Activated CD4-positive, alpha-beta T cell treated with anti-CD3 and anti-CD28 coated beads, Interleukin-2, amount 10 ng/mL, durations not matched to agents 7 days and 5 days (primary cell): ENCODE results near the gene FILIP1. TPM values are rescaled to one million over a fixed set of nuclear protein-coding genes. Genes with fewer than 3 reads are reported as not detected.

ENCODE experiments used
- CTCF ChIA-PET: fragments of 350-600 bp; sonication (Branson Sonifier 250); formaldehyde crosslinking; loops from one replicate; lab custom pipeline; 2021; ENCODE audit warnings: antibody characterized with exemption; lab: Charles Lee
- POLR2A ChIA-PET: fragments of 350-600 bp; sonication (Branson Sonifier 250); formaldehyde crosslinking; loops from one replicate; lab custom pipeline; 2021; ENCODE audit warnings: antibody characterized with exemption; lab: Charles Lee
- DNase-seq: peaks from one replicate; pipeline ENCODE4 v3.0.0-alpha.2; 2020
- H3K27ac Mint-ChIP-seq: one replicate; pipeline ENCODE4 v1.8.0; 2021; ENCODE audit warnings: mild to moderate bottlenecking, moderate library complexity, mixed read lengths
- H3K27me3 Mint-ChIP-seq: one replicate; pipeline ENCODE4 v1.8.0; 2021; ENCODE audit warnings: mixed read lengths
- H3K36me3 Mint-ChIP-seq: one replicate; pipeline ENCODE4 v1.8.0; 2021; ENCODE audit warnings: low read depth, mixed read lengths
- H3K4me1 Mint-ChIP-seq: one replicate; pipeline ENCODE4 v1.8.0; 2021; ENCODE audit warnings: mixed read lengths
- H3K4me3 Mint-ChIP-seq: one replicate; pipeline ENCODE4 v1.8.0; 2021; ENCODE audit warnings: mild to moderate bottlenecking, moderate library complexity, mixed read lengths
- H3K9me3 Mint-ChIP-seq: one replicate; pipeline ENCODE4 v1.8.0; 2021; ENCODE audit warnings: mixed read lengths
- total RNA-seq, 2 experiments: library from RNA; stranded (reverse); gene quantifications; one replicate each; pipeline ENCODE4 v1.2.3, GENCODE V29; 2021

Gene FILIP1, protein sequence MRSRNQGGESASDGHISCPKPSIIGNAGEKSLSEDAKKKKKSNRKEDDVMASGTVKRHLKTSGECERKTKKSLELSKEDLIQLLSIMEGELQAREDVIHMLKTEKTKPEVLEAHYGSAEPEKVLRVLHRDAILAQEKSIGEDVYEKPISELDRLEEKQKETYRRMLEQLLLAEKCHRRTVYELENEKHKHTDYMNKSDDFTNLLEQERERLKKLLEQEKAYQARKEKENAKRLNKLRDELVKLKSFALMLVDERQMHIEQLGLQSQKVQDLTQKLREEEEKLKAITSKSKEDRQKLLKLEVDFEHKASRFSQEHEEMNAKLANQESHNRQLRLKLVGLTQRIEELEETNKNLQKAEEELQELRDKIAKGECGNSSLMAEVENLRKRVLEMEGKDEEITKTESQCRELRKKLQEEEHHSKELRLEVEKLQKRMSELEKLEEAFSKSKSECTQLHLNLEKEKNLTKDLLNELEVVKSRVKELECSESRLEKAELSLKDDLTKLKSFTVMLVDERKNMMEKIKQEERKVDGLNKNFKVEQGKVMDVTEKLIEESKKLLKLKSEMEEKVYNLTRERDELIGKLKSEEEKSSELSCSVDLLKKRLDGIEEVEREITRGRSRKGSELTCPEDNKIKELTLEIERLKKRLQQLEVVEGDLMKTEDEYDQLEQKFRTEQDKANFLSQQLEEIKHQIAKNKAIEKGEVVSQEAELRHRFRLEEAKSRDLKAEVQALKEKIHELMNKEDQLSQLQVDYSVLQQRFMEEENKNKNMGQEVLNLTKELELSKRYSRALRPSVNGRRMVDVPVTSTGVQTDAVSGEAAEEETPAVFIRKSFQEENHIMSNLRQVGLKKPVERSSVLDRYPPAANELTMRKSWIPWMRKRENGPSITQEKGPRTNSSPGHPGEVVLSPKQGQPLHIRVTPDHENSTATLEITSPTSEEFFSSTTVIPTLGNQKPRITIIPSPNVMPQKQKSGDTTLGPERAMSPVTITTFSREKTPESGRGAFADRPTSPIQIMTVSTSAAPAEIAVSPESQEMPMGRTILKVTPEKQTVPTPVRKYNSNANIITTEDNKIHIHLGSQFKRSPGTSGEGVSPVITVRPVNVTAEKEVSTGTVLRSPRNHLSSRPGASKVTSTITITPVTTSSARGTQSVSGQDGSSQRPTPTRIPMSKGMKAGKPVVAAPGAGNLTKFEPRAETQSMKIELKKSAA (N-terminal part only)
- under 1 TPM in 1 of 2 experiments, not detected in 1; 0.04 TPM for total RNA-seq

DNA sequence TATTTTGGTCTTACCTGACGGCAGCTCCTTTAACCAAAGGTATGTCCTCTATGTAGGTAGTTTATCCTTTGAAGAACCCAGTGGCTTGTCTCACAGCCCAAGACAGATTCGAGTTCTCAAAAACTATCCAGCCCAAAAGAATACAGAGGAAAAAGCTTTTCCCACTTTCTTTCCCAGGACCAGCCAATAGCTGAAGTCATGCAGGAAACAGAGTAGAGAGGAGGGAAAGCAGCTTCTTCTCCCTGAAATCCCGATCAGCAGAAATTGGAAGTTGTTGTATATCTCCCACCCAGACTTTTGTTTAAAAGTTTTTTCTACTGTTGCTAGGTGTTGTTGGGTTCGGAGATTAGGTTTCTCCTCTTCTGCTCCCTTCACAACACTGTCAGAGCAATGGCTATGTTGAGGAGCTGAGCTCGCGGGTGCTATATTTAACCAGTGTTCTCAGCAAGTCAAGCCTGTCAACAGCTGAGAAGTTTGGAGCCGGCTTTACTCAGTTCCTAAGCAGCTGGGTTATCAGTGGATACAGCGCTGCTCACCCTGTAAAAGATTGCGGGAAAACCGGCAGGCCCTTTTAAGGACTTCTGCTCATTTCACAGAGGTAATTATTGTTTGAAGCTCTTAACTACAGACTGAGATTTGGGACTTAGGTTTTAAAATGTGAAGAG, at the start of gene FILIP1:
TSS of gene FILIP1 (minus strand) at position 401 of the 665 bp plus-strand sequence. CDS start 78,828 bp downstream, outside the sequence.
- DNase-seq, result no peak
- Mint-ChIP-seq H3K4me3 (no peak within 1 kb of the TSS), H3K36me3 (no peaks in the 10 kb centered on the region), H3K4me1 (peaks cover 10% of the 10 kb centered on the region), H3K27me3 (peaks cover 47% of the 10 kb centered on the region), H3K9me3 (no peaks in the 10 kb centered on the region), H3K27ac (no peak within 1 kb of the TSS)
- POLR2A ChIA-PET, result no interaction called here
- CTCF ChIA-PET, result no interaction called here

DNA sequence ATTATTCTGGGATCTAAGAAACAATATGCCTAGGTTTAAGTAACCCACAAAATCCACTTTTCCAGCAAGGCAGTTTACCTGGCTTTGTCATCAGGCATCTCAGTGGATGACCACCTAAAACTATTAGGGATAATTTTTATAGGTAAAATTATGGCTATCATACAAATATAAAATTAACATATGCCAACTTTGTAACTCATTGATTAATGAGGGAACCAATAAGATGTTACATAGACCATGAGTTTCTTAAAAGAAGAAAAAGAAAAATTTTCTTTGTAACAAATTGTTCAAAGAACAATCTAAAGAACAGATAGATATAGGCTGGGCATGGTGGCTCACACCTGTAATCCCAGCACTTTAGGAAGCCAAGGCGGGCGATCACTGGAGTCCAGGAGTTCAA, 49.7 kb upstream of the FILIP1 start:
- no peak overlapping the region for H3K4me3 Mint-ChIP-seq
- no peaks in the 10 kb centered on the region for H3K4me1 Mint-ChIP-seq
- H3K36me3 Mint-ChIP-seq, result no peaks in the 10 kb centered on the region
- no peak for DNase-seq
- CTCF ChIA-PET, result no interaction called here
- H3K27me3 Mint-ChIP-seq, result peaks cover 20% of the 10 kb centered on the region
- no peak overlapping the region for H3K27ac Mint-ChIP-seq
- no peaks in the 10 kb centered on the region for H3K9me3 Mint-ChIP-seq
- POLR2A ChIA-PET, result no interaction called here

DNA sequence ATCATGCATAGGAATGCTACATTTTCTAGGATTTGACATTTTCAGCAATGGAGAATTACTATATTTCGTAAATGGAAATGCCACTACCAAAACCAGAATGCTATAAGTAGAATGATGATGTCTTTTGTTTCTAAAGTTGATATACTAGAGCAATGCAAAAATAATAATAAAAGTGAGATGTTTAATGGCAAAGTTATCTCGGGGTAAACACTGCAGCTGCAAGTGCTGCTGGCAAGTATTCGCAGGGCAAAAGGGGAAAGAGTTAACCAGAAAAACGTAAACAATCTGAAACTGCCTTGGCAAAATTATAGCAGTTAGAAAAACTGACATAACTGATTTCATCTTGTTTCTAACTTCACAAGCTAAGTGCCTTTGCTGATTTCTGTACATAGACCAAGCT, 45.5 kb upstream of the FILIP1 start:
- no peak overlapping the region for H3K4me3 Mint-ChIP-seq
- no peak overlapping the region for H3K27ac Mint-ChIP-seq
- no peak for DNase-seq
- no peaks in the 10 kb centered on the region for H3K4me1 Mint-ChIP-seq
- CTCF ChIA-PET, result no interaction called here
- no peaks in the 10 kb centered on the region for H3K36me3 Mint-ChIP-seq
- POLR2A ChIA-PET, result no interaction called here
- H3K9me3 Mint-ChIP-seq, result no peaks in the 10 kb centered on the region
- H3K27me3 Mint-ChIP-seq, result peaks cover 30% of the 10 kb centered on the region

DNA sequence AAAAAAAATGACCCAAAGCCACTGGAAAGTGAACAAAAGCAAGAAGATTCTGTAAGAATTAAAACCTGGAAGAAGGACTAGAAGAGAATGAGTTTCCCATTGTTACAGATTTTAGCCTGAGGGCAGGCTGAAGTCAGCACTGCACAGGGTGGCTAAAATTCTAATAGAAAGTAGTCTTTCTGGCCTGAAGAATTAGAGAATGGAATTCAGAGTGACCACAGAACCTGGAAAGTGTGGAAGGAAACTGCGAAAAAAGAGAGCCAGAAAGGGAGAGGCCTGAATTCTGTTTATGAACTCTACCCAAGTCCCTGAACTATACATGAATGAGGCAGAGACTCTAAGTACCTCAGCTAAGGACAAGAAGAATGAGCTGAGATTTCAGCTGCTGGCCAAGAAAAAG, 38.9 kb upstream of the FILIP1 start:
- DNase-seq, result no peak
- Mint-ChIP-seq H3K27ac (no peak overlapping the region), H3K4me3 (no peak overlapping the region), H3K27me3 (peaks cover 29% of the 10 kb centered on the region), H3K36me3 (no peaks in the 10 kb centered on the region), H3K4me1 (no peaks in the 10 kb centered on the region), H3K9me3 (no peaks in the 10 kb centered on the region)
- ChIA-PET CTCF (no interaction called here), POLR2A (no interaction called here)

DNA sequence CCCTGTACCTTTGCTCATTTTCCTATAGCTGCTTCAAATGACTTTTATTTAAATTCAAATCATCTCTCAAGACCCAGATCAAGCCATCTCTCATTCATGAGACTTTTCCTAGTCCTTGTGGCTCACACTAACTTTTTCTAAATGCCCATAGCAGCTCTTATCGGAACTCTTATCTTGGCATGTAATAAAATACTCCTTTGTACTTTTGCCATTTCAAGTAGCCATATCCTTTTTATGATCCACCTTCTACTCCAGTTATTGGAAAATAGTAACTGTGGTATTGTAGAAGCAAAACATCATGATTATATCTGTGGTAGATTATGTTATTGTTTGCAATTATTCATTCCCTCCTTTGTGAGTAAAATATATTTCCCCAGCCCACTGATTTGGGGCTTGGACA, 37.6 kb upstream of the FILIP1 start:
- H3K4me1 Mint-ChIP-seq, result no peaks in the 10 kb centered on the region
- H3K4me3 Mint-ChIP-seq, result no peak overlapping the region
- no peaks in the 10 kb centered on the region for H3K36me3 Mint-ChIP-seq
- ChIA-PET CTCF (no interaction called here), POLR2A (no interaction called here)
- no peak overlapping the region for H3K27ac Mint-ChIP-seq
- H3K9me3 Mint-ChIP-seq, result no peaks in the 10 kb centered on the region
- DNase-seq, result no peak
- H3K27me3 Mint-ChIP-seq, result peaks cover 29% of the 10 kb centered on the region

DNA sequence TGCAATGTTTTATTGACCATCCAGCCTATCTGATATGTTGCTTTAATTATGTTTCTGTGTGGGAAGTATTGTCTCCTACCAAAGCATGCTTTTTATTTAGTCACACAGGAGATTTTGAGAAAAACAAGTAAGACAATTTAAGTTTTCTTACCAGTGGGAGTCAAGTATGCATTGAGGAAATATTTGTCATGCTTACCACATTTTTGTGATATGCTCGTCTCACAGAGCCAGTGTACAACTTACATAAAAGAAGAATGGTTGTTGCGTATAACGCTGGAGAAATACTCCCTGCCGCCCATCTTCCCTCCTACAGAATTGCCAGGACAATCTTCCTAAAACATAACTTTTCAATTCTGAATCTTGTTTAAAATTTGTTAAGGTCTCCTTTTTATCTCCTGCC, 37.1 kb upstream of the FILIP1 start:
- POLR2A ChIA-PET, result no interaction called here
- no peak overlapping the region for H3K4me3 Mint-ChIP-seq
- DNase-seq, result no peak
- peaks cover 29% of the 10 kb centered on the region for H3K27me3 Mint-ChIP-seq
- no peaks in the 10 kb centered on the region for H3K36me3 Mint-ChIP-seq
- H3K27ac Mint-ChIP-seq, result no peak overlapping the region
- H3K4me1 Mint-ChIP-seq, result no peaks in the 10 kb centered on the region
- no peaks in the 10 kb centered on the region for H3K9me3 Mint-ChIP-seq
- CTCF ChIA-PET, result no interaction called here

DNA sequence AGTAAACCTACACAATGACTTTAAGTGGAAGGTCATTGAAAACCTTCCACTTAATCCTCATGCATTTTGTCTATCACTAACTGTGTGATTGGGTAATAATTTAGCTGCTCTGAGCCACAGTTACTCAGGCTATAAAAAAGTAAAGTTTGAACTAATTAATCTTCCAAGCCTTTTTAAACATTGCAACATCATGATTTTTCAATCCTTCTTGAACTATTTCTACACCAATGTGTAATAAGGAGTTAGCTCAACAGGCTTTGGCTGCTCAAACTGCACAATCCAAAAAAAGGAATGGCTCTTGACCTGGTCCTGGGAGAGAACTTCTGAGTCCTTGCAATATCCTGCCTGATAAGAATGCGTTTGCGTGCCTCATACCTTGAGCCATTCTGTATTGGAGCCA, 34.8 kb upstream of the FILIP1 start:
- no peaks in the 10 kb centered on the region for H3K4me1 Mint-ChIP-seq
- no peak overlapping the region for H3K4me3 Mint-ChIP-seq
- no peaks in the 10 kb centered on the region for H3K9me3 Mint-ChIP-seq
- no peak overlapping the region for H3K27ac Mint-ChIP-seq
- no peaks in the 10 kb centered on the region for H3K36me3 Mint-ChIP-seq
- H3K27me3 Mint-ChIP-seq, result peaks cover 34% of the 10 kb centered on the region
- CTCF ChIA-PET, result interaction anchor here (0.6 kb wide), 1 partner anchor 181 kb away, joined by 4 read pairs; no protein-coding TSS in a partner anchor
- POLR2A ChIA-PET, result no interaction called here
- DNase-seq, result no peak

DNA sequence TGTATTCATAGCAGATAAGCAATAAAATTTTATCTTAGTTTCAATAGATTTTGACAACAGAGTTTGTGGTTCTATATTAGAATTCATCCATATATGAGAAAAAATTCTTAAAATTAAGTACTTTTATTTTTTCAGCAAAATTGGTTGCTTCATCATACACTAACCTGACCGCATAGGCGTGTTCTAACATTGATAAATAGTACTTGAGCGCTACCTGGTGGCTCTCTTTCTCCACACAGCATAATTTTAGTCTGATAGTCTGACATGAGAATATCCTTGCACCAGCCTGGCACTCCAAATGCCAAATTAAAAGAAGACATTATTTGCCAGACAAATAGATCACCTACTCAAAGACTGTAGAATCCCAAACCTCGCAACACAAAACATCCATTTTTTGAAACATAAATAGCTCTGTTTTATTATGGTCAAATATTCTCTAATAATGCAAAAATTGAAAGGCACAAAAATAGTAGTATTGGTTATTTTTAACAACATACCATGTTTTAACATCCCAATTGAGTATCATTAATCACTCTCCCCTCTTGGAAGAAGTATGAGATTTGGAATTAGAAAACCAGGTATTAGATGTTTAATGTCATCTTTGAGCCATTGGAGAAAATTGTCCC, 33.0 kb upstream of the FILIP1 start:
- DNase-seq, result peak; percentile 70
- POLR2A ChIA-PET, result no interaction called here
- CTCF ChIA-PET, result interaction anchor here (0.6 kb wide), 1 partner anchor 313 kb away, joined by 4 read pairs; no protein-coding TSS in a partner anchor
- Mint-ChIP-seq H3K36me3 (no peaks in the 10 kb centered on the region), H3K4me3 (no peak overlapping the region), H3K27ac (no peak overlapping the region), H3K27me3 (peaks cover 32% of the 10 kb centered on the region), H3K4me1 (no peaks in the 10 kb centered on the region), H3K9me3 (no peaks in the 10 kb centered on the region)

DNA sequence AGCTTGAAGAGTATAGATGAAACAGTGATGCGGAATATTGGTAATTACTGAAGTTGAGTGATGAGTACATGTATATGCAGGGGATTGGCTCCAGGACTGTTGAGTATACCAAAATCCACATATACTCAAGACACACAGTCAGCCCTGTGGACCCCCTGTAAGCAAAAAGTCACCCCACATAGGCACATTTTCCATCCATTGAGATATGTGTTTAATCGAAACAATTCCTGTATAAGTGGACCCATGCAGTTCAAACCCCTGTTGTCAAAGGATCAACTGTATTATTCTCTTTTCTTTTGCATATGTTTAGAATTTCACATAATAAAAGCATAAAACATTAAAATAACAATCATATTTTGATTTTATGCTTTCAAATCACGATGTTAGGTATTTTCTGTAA, 32.1 kb upstream of the FILIP1 start:
- ChIA-PET CTCF (no interaction called here), POLR2A (no interaction called here)
- H3K36me3 Mint-ChIP-seq, result no peaks in the 10 kb centered on the region
- DNase-seq, result no peak
- H3K27ac Mint-ChIP-seq, result no peak overlapping the region
- H3K9me3 Mint-ChIP-seq, result no peaks in the 10 kb centered on the region
- peaks cover 26% of the 10 kb centered on the region for H3K27me3 Mint-ChIP-seq
- no peak overlapping the region for H3K4me3 Mint-ChIP-seq
- no peaks in the 10 kb centered on the region for H3K4me1 Mint-ChIP-seq

DNA sequence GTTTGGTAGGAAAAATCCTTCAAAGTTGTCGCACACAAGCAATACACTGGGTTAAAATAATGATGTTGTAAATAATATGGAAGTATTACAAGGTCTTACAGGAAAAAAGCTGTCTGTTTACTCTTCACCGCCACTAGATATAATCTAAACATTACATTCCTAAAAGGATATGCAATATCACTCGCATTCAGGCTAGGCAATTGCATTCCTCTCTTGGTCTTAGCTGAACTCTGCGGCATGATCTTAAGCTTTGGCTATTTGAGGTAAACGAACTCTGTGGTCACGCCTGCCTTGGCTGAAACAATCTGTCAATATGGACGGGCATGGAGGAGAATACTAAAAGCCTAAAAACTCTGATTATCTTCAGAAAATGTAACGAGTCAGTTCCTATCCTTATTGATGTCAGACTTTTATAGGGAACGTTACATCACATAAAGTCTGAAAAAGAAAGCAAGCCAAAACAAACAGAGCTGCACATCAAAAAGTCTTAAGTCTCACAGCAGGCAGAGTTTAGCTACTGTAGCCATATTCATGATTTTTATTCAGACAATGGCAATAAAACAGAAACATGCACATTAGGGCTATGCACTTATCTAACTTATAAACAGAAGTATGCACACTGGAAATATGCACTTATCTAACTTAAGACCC, 30.8 kb upstream of the FILIP1 start:
- no peak for DNase-seq
- POLR2A ChIA-PET, result no interaction called here
- no peak overlapping the region for H3K4me3 Mint-ChIP-seq
- H3K9me3 Mint-ChIP-seq, result no peaks in the 10 kb centered on the region
- H3K27me3 Mint-ChIP-seq, result peaks cover 24% of the 10 kb centered on the region
- H3K27ac Mint-ChIP-seq, result no peak overlapping the region
- no peaks in the 10 kb centered on the region for H3K36me3 Mint-ChIP-seq
- CTCF ChIA-PET, result interaction anchor here (0.7 kb wide), 1 partner anchor 14 kb away, joined by 3 read pairs; no protein-coding TSS in a partner anchor
- H3K4me1 Mint-ChIP-seq, result no peaks in the 10 kb centered on the region

DNA sequence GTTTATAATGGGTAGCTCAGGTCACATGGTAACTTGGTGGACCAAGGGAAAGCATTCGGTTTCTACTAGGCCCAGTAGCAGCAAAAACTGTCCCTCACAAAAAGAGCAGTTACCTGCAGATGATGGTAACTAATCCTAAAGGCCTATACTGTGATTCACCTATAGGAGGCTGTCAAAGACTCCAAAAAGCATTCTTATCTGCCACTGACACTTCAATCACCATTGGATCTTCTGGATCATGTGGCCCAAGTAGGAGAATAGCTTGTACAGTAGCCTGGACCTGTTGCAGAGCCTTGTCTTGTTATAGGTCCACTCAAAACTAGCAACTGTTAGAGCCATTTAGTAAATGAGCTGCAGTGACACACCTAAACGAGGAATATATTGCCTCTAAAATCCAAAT, 23.2 kb upstream of the FILIP1 start:
- H3K36me3 Mint-ChIP-seq, result no peaks in the 10 kb centered on the region
- H3K4me1 Mint-ChIP-seq, result no peaks in the 10 kb centered on the region
- H3K27me3 Mint-ChIP-seq, result no peaks in the 10 kb centered on the region
- ChIA-PET POLR2A (no interaction called here), CTCF (interaction anchor here (1.4 kb wide), 1 partner anchor 8 kb away, joined by 3 read pairs; no protein-coding TSS in a partner anchor)
- no peak overlapping the region for H3K4me3 Mint-ChIP-seq
- DNase-seq, result no peak
- no peak overlapping the region for H3K27ac Mint-ChIP-seq
- no peaks in the 10 kb centered on the region for H3K9me3 Mint-ChIP-seq
